GM19455 (cell line): ENCODE data around the gene PRDM16.

Experiments used
- ATAC-seq: cut with Tn5 transposase; IDR thresholded peaks from one replicate; pipeline ENCODE4 v1.9.1; 2021; ENCODE audit not compliant: unreplicated experiment

The PRDM16 gene

DNA sequence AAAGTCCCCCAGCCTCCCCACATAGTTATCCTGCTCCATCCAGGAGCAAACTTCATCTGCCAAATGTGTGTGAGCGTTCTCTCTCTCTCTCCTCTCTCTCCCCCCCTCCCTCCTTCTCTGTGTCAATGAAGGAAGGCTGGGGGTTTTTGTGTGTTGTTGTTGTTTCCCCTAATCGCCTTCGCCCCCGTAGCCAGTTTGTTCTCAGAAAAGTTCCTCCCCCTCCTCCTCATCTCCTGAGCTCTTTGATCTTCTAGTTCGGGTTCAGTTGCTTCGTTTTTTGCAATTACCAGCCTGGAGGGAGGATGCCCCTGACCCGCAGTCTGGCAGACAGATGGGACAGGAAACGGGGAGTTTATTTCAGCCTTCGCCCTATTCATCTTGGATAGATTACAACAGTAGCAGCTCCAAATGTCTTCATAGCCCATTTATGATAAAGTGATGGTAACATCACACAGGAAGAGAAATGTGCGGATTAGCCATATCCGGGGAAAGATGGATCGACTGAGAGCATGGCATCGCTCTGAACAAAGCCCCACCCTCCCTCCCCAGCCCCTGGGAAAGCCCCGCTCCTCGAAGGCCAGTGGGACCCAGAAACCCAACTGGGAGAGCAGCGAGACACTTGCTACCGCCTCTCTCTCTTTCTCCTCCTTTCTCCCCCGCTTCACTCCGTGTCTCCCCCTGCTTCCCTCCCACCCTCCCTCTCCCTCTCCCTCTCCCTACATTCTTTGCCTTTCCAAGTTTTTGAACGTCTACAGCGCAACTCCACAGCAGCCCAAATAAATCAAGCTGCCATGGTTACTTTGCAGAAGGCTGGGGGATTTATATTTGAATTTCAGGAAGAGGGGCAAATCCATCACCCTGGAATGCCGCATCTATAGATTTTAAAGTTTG, 245.7 kb downstream of the PRDM16 start:
- ATAC-seq, result no peak

DNA sequence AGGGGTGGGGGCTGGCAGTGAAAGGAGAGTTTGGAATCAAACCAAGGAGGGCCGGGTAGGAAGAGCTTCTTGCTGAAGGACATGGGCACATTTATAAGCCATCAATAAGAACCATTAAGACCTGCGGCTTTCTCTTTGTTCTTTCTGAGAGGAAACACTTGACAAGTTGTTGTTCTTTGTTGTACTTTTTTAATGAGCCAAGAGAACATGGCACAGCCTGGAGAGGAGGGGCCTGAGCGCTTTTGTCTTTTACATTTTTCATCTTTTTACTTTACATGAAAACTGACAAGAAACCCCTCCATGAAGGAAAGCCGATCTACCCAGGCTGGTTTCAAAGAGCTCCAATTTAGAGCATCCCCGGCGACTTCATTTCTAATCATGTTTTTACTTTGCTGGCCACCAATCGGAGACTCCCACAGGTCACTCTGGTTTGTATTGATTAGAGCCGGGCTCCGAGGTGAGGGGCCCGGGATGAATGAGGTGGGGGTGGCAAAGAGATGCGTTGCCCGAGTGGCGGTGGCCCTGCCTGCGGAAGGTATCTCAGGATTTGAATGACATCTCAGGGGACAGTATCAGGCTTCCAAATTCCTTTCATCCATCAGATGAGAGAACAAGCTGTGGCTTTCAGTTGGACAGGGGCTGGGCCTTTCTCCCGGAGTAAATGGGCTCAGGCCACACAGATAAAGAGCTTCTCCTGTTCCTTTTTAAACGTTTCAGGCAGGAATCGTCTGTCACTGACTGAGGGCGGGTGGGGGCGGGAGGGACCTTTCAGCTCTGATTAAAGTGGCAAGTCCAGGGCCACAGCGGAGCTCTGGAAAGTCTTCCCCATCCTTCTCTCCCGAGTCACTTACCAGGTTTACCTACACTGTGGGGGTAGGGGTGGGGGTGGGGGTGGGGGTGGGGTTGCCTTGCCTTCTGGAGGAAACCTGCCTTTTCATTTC, 246.7 kb downstream of the PRDM16 start:
- ATAC-seq, result no peak

DNA sequence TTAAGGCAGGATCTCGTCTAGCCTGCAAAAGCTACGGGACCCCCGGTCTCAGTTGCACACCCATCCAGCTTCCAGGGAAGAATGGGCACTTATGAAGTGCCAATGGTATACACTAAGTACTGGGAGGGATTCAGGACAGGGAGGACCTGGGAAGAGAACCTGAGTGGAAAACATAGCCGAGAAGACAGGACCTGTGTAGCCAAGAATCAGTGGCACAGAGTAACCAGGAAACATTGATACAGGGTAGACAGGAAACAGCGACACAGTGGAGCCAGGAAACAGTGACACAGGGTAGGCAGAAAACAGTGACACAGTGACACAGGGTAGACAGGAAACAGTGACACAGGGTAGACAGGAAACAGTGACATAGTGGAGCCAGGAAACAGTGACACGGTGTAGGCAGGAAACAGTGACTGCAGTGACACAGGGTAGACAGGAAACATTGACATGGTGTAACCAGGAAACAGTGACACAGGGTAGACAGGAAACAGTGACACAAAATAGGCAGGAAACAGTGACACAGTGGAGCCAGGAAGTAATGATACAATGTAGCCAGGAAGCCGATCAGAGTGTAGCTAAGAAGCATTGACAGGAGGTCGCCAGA, 247.4 kb downstream of the PRDM16 start:
- ATAC-seq, result no peak

- no peak for ATAC-seq
Observed at GRCh38 chr1:3317456-3317855, 248.5 kb downstream of the PRDM16 start.

GRCh38 chr1:3318329-3318728, 249.3 kb downstream of the PRDM16 start:
- ATAC-seq, result no peak

DNA sequence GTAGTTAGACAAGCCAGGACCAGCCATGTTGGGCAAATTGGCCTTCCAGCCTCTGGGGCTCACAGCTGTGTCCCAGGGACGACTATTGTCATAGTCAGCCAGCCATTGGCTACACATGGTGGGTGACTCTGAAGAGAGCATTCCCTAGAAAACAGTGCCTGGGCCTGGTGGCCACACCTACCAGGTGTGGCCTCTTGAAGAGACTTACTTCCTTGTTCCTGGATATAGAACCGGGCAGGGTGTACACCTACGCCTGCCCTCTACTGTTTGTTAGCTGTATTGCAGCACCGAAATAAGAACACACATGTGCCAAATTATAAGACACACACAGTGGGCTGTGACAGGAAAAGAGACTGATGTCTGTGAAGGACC, 250.9 kb downstream of the PRDM16 start:
- no peak for ATAC-seq

DNA sequence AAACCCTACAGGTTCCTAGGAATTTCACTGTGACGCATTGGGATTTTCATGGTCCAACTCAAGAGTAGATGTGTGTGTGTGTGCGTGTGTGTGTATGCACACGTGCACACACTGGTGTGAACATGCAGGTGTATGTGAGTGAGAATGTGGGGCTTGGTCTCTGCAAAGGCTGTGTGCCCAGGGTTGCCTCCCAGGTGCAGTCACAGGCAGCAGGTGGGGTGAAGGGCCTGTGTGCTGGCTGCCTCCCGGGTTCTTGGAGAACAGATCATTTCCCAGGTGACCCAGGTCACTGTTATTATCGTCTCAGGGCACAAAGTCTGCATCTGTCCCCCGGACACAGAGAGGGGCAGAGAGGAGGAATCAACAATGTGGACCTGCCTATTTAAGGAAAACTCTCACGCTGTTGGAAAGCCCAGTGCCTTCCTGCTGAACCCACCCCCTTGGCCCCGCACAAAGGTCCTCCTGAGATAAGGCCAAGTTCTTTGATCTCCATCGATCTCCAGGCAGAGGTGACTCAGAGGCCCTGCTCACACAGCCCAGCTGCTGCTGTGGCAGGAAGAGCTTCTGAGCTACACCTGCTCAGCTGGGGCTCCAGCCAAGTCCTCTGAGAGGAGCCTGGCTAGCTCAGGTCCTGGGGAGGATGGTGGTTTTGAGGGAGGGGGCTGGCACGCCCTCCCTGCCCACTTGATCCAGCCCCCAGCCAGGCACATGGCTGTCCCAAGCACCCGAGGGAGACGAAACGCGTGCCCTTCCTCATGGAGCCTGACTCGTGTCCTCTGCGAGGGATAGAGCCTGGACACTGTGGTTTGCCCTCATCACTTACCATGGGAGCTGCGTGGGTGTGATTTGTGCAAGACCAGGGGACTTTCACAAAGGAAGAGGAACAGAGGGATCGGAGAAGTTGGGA, 251.5 kb downstream of the PRDM16 start:
- no peak for ATAC-seq

- no peak for ATAC-seq
Observed at GRCh38 chr1:3321559-3322449, 252.8 kb downstream of the PRDM16 start.

- ATAC-seq, result no peak
Observed at GRCh38 chr1:3322450-3323020, 253.5 kb downstream of the PRDM16 start.

GRCh38 chr1:3323021-3323795, 254.2 kb downstream of the PRDM16 start:
- ATAC-seq, result no peak

DNA sequence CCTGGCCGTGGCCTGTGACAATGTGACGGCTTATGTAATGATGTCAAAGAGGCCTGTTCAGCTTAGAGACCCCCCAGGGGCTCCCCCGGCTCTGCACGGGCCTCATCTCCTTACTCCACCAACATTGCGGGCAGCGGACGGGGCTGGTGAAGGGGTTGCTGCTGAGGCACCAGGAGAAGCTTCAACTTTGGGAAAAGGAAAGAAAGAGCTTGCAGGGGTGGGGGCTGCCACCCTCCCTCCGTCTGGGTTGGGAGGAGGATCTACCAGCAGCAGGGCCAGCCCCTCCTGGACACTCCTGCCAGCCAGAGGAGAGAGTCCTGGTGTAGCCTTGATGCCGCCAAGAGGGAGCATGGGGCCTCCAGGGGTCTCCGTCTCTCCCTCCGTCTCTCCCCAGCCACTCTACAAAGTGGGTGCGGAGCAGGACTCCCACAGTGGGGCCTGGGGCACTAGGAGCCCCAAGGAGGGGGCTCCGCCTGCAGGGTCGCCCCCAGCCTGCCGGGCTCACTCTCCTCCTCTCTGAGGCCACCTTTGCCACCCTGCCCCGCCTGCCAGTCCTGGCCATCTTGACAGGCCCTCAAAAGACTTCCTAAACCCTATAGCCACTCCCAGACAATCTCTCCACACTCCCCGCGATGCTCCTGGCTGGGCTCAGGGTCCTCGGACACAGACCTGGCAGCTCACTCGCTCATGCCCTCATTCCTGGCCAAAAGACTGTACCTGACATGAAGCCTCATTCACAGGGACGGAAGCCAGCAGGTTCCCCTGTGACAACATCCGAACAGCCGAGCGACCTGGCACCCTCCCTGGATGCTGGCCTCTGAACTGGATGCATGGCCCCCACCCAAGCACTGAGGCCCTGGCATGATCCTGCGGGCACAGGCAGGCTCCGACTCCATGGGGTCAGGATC, 255.0 kb downstream of the PRDM16 start:
- no peak for ATAC-seq

GRCh38 chr1:3324704-3325535, 255.9 kb downstream of the PRDM16 start:
- no peak for ATAC-seq

DNA sequence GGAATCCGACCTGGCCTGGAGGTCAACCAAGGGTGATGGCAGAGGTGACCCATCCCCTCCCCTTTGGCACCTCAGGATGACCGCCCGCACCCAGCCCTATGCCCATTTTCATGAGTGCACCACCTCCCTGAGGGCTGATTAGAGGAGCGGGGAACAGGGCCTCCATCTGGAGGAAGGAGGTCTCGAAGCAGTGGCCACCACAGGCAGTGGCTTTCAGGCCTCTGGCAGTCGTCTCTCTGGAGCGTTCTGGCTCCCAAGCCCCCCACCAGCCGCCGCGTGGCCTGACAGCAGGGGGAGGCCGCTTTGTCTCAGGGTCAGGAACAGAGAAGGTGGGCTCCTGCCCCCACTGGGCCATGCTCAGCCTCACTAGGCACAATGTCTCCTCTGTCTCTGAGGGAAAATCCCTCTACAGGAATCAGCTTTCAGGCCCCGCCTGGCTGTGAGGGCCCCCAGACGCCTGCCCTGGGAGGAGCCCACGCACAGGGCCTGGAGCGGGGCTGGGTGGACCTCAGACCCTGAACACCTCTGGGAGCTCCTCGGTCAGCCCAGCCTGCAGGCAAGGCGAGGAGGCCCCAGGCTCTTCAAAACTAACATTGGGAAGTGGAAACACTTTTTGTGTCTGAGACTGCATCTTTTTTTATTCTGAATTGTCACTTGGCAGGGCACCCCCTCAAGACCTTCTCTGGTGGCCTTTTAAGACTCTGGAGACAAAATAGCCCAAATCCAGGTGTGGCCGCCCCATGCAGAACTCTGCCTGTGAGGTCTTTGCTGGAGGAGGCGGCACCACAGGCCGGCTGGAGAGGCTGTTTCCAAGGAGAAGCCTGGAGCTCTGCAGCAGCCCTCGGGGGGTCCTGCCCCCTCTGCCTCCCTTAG, 257.7 kb downstream of the PRDM16 start:
- no peak for ATAC-seq

GRCh38 chr1:3327389-3327702, 258.3 kb downstream of the PRDM16 start:
- ATAC-seq, result no peak

- no peak for ATAC-seq
Observed at GRCh38 chr1:3327936-3328590, 259.1 kb downstream of the PRDM16 start.
